ENCODE results near the gene C18orf63. TPM values are rescaled to one million over a fixed set of nuclear protein-coding genes. Genes with fewer than 3 reads are reported as not detected.

The C18orf63 gene
- total and polyA plus RNA-seq, 4 donors: not detected

DNA sequence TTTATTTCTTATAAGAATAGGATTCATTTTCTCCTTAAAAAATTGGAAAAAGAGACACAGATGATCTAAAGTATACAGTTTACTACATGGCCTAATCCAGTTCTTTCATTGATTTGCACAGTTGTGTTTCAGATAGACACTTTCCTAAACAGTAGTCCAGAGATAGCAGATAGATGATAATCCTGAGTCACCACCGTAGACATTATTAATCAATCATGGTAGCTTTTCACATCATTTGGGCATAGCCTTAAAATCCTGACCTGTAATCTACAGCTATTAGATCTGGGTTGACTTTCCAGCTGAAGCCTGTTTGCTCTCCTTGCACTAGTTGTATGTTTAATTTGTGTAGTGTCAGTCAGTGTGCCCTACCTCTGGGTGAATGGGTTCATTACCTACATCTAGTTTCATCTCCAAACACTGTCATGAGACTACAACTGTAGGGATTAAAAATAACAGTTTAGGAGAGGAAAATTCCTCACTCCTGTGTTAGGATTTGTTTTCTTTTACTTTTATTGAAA, 14.1 kb downstream of the C18orf63 start:
- H3K36me3 ChIP-seq (ENCODE audit: control insufficient read depth in 4 of 4, insufficient read depth in 3 of 4, low read depth in 1 of 4, low read length in 3 of 4): no peaks in the 10 kb centered on the region
- WGBS: 79% methylated on average over 1 of the region's 1 CpG
- DNase-seq (ENCODE audit: low spot score): no peak
- H3K4me3 ChIP-seq (ENCODE audit: low read depth in 1 of 3, low read length in 3 of 3): no peak overlapping the region
- H3K27ac ChIP-seq (ENCODE audit: low read depth in 1 of 2, low read length in 2 of 2): no peak overlapping the region
- H3K27me3 ChIP-seq (ENCODE audit: control insufficient read depth in 4 of 4, insufficient read depth in 4 of 4, low read length in 3 of 4): no peaks in the 10 kb centered on the region
- H3K9ac ChIP-seq (ENCODE audit: low read depth in 1 of 2, low read length in 2 of 2): no peak overlapping the region
- H3K4me1 ChIP-seq (ENCODE audit: control insufficient read depth in 4 of 4, insufficient read depth in 4 of 4, low read length in 3 of 4): peaks cover 0 to 2% (median 0%) of the 10 kb centered on the region in 4 donors
- no peaks in the 10 kb centered on the region for H3K9me3 ChIP-seq (ENCODE audit: control insufficient read depth in 4 of 4, low read length in 3 of 4)
- TF ChIP-seq RXRA (IDR thresholded peaks at IDR 0.05) (peak in 1 of 2 donors; percentile 37), TAF1 (conservative IDR thresholded peaks at IDR 0.05) (no peak), RAD21 (IDR thresholded peaks at IDR 0.05) (peak in 1 of 2 donors; percentile 35), HNF4A (conservative IDR thresholded peaks at IDR 0.05) (peak in 1 of 2 donors; percentile 8)

GRCh38 chr18:74331404-74331803, 15.8 kb downstream of the C18orf63 start:
- H3K9me3 ChIP-seq (ENCODE audit: control insufficient read depth in 4 of 4, low read length in 3 of 4): no peaks in the 10 kb centered on the region
- H3K9ac ChIP-seq (ENCODE audit: low read depth in 1 of 2, low read length in 2 of 2): no peak overlapping the region
- no peak for DNase-seq (ENCODE audit: low spot score)
- WGBS: 24% methylated on average over 2 of the region's 2 CpGs
- peak; percentile 17 to 54 for TF ChIP-seq RXRA (IDR thresholded peaks at IDR 0.05)
- TF ChIP-seq YY1 (IDR thresholded peaks at IDR 0.05): peak; percentile 88
- TF ChIP-seq FOXA1 (IDR thresholded peaks at IDR 0.05): no peak
- TF ChIP-seq CTCF (IDR thresholded peaks at IDR 0.05; ENCODE audit: low read depth, low read length, missing input control): peak; percentile 59
- peak; percentile 21 for TF ChIP-seq SP1 (IDR thresholded peaks at IDR 0.05)
- TF ChIP-seq, protein P1, sequence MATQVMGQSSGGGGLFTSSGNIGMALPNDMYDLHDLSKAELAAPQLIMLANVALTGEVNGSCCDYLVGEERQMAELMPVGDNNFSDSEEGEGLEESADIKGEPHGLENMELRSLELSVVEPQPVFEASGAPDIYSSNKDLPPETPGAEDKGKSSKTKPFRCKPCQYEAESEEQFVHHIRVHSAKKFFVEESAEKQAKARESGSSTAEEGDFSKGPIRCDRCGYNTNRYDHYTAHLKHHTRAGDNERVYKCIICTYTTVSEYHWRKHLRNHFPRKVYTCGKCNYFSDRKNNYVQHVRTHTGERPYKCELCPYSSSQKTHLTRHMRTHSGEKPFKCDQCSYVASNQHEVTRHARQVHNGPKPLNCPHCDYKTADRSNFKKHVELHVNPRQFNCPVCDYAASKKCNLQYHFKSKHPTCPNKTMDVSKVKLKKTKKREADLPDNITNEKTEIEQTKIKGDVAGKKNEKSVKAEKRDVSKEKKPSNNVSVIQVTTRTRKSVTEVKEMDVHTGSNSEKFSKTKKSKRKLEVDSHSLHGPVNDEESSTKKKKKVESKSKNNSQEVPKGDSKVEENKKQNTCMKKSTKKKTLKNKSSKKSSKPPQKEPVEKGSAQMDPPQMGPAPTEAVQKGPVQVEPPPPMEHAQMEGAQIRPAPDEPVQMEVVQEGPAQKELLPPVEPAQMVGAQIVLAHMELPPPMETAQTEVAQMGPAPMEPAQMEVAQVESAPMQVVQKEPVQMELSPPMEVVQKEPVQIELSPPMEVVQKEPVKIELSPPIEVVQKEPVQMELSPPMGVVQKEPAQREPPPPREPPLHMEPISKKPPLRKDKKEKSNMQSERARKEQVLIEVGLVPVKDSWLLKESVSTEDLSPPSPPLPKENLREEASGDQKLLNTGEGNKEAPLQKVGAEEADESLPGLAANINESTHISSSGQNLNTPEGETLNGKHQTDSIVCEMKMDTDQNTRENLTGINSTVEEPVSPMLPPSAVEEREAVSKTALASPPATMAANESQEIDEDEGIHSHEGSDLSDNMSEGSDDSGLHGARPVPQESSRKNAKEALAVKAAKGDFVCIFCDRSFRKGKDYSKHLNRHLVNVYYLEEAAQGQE (IDR thresholded peaks at IDR 0.05): no peak
- TF ChIP-seq RAD21 (IDR thresholded peaks at IDR 0.05): peak; percentile 92 to 94
- peak; percentile 12 to 35 for TF ChIP-seq HNF4A (conservative IDR thresholded peaks at IDR 0.05)
- TF ChIP-seq NR2F2 (IDR thresholded peaks at IDR 0.05): no peak
- no peak for TF ChIP-seq MAX (IDR thresholded peaks at IDR 0.05)
- peaks cover 0 to 2% (median 0%) of the 10 kb centered on the region in 4 donors for H3K4me1 ChIP-seq (ENCODE audit: control insufficient read depth in 4 of 4, insufficient read depth in 4 of 4, low read length in 3 of 4)
- H3K36me3 ChIP-seq (ENCODE audit: control insufficient read depth in 4 of 4, insufficient read depth in 3 of 4, low read depth in 1 of 4, low read length in 3 of 4): no peaks in the 10 kb centered on the region
- H3K4me3 ChIP-seq (ENCODE audit: low read depth in 1 of 3, low read length in 3 of 3): no peak overlapping the region
- H3K27me3 ChIP-seq (ENCODE audit: control insufficient read depth in 4 of 4, insufficient read depth in 4 of 4, low read length in 3 of 4): no peaks in the 10 kb centered on the region
- no peak overlapping the region for H3K27ac ChIP-seq (ENCODE audit: low read depth in 1 of 2, low read length in 2 of 2)

DNA sequence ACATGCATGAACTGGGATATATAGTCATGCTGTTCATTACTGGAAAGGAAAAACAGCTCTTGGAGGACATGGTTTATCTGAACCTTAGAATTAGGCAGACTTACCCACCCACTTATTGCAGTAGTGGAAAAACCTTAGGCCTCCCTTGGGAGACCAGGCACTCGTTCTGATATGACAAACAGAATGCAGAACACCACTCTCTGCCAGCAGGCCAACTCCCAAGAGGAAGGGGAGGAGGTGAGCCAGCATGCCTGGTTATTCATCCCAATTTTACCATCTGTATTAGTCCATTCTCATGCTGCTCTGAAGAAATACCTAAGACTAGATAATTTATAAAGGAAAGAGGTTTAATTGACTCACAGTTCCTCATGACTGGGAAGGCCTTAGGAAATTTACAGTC, 17.5 kb downstream of the C18orf63 start:
- no peak overlapping the region for H3K4me3 ChIP-seq (ENCODE audit: low read depth in 1 of 3, low read length in 3 of 3)
- no peak overlapping the region for H3K9ac ChIP-seq (ENCODE audit: low read depth in 1 of 2, low read length in 2 of 2)
- H3K9me3 ChIP-seq (ENCODE audit: control insufficient read depth in 4 of 4, low read length in 3 of 4): no peaks in the 10 kb centered on the region
- H3K27ac ChIP-seq (ENCODE audit: low read depth in 1 of 2, low read length in 2 of 2): no peak overlapping the region
- H3K36me3 ChIP-seq (ENCODE audit: control insufficient read depth in 4 of 4, insufficient read depth in 3 of 4, low read depth in 1 of 4, low read length in 3 of 4): no peaks in the 10 kb centered on the region
- WGBS: 56% methylated on average over 1 of the region's 1 CpG
- DNase-seq (ENCODE audit: low spot score): no peak
- no peaks in the 10 kb centered on the region for H3K27me3 ChIP-seq (ENCODE audit: control insufficient read depth in 4 of 4, insufficient read depth in 4 of 4, low read length in 3 of 4)
- H3K4me1 ChIP-seq (ENCODE audit: control insufficient read depth in 4 of 4, insufficient read depth in 4 of 4, low read length in 3 of 4): peaks cover 0 to 2% (median 0%) of the 10 kb centered on the region in 4 donors
- no peak for TF ChIP-seq MAX (IDR thresholded peaks at IDR 0.05)
- TF ChIP-seq EGR1 (IDR thresholded peaks at IDR 0.05; ENCODE audit: low read depth in 2 of 2): no peak
- no peak for TF ChIP-seq HNF4A (conservative IDR thresholded peaks at IDR 0.05)
- TF ChIP-seq RXRA (IDR thresholded peaks at IDR 0.05): no peak
- no peak for TF ChIP-seq SP1 (IDR thresholded peaks at IDR 0.05)
- no peak for TF ChIP-seq HNF4G (IDR thresholded peaks at IDR 0.05)
- no peak for TF ChIP-seq JUND (IDR thresholded peaks at IDR 0.05)
- TF ChIP-seq CTCF (IDR thresholded peaks at IDR 0.05; ENCODE audit: low read depth, low read length, missing input control): no peak
- no peak for TF ChIP-seq ATF3 (IDR thresholded peaks at IDR 0.05)

Measured in liver (tissue), 9 donors.